Measurements from ENCODE around the gene ACTR1B.
"Not testable (repeated sequence)": the region's sequence is repeated elsewhere in the genome, so short reads cannot be mapped to it uniquely, and the experiment has no call there.

Gene ACTR1B

DNA sequence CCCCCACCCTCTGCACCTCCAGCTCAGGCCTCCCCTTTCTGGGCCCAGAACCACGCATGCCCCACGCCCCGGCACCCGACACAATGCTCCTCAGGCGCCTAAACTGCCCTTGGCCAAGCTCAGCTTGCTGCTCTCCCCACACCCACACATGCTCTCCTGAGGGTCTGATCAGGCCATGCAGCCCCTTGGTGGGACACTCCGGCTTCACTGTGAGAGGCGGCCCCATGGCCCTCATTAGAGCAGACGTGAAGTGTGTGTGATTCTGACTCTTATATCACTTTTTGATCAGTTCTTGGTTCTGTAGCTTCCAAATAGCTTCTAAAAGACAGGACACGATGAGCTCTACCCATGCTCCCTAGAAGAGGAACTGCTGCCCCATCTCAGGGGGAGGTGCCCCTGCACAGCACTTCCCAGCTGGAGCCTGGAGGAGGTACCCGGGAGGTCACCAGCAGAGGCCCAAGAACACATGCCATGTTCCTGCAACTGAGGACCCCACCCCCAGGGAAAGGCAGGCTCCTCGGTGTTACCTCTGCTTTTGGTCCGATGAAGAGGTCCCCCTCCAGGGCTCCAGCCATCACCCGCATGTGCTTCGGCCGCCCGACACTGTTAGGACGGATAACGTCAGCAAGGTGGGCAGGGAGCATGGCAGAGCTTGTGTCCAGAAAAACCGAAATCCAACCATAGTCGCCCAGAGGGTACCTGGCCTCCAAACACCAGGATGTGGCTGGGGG is 3.6 kb downstream of the ACTR1B start:
- FAIRE-seq: no peak
- DNase-seq (ENCODE audit: insufficient read length, low spot score): no peak

DNA sequence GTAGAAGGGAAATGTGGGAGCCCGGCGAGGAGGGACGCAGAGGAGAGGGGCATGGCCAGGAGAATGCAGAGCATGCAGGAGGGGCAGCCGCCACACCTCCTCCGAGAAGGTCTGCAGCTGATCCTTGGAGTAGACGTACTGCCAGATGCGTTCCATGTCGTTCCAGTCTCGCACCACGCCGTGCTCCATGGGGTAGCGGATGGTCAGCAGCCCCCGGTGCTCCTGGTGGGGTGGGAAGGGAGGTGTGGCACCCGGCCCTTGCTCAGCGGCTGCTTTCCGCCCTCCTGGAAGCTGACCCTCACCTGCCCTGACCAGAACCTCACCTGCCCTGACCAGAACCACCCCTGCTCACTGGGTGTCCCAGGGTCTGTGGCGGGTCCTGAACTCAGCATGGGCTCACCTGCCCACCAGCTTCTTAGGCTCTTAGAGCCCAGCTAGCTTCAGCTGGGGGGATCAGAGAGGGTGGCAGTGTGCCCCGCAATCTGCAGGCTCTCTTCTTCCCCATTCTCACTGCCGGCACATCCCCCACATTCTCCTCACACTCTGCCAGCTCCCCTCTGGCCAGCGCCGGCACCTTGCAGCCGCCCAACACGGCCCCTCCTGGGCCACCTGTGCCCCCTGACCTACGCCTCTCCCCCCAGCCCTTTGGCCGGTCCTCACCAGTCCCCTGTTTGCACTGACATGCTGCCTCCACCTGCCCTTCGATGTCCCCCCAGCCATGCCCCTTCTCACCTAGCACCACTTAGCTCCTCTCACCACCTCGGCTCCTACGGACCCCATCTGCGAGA is 4.4 kb downstream of the ACTR1B start:
- no peak for FAIRE-seq

DNA sequence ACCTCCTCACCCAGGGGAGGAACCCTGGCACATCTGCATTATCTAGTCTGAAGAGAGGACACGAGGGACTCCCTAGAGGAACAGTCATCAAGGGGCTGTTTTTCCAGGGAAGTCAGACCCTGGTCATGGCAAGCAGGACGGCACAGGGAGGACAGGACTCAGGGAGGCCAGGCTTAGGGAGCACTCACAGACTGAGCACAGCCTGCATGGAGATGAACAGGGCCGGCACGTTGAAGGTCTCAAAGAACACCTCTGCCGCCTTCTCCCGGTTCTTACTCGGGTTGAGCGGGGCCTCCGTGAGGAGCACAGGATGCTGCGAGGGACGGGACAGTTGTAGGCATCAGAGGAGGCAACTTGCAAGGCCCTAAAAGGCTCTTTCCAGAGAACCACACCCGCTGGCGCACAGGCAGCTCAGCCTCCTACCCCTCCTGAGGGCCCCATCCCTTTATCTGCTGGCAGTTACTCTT is 5.1 kb downstream of the ACTR1B start:
- DNase-seq (ENCODE audit: insufficient read length, low spot score) (no peak), FAIRE-seq (no peak)

More for the DNA sequence above, 4.4 kb downstream of the ACTR1B start:
- no peak for DNase-seq (ENCODE audit: insufficient read length, low spot score)

DNA sequence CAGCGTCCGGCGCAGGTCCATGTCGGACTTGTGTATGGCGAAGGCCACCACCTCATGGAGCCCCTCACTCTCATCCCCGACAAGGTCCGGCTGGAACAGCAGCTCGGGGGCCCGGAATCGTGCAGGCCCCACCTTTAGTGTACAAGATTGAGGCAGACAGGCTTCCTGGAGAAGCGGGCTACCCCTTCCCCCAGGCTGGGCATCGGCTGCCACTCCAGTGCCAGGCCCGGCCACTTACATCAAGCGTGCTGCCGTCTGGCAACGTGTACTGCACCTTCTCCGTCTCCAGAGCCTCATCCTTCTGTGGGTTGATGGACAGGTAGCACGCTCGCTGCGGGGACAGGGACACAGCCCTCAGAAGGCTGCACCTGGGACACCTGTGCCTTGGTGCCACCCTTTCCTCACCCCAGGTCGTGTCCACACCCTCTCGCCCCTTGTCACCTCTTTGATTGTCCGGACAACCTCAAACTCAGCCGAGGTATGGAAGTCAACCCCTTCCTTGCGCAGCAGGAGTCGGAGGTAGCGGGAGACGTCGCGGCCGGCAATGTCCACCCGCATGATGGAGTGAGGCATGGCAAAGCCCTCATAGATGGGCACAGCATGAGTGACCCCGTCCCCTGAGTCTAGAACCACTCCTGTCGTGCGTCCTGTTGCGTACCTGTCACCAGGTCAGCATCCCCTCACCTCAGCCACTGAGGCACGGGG is 5.7 kb downstream of the ACTR1B start:
- no peak for DNase-seq (ENCODE audit: insufficient read length, low spot score)
- FAIRE-seq: no peak

DNA sequence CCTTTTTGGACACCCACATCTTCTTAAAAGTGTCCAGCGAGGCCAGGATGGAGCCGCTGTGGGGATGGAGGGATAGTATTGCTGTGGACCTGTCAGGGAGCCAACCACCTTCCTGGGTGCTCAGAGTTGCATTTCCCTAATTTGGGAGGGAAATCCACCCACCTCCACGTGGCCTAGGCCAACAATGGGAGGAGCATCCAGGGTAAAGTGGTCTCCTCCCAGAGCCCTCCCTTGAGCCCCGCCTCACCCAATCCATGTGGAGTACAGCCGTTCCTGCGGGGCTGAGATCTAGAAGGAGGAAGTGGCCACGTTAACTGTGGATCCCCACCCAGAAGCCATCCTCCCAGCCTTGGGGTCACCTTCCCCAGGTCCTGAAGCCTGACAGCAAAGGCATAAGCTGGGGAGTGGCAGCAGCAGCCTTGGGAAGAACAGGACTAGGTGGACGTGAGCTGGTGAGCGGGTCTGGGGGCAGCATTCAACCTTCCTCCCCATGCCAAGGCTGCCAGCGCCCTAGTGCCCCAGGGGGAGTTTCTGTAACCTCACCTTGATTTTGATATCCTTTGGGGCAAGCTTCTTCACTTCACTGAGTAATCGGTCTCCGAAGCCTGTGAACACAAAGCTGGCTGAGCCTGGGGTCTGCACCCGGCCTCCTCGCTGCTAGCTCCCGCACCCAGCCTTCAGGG is 6.8 kb downstream of the ACTR1B start:
- FAIRE-seq: no peak
- no peak for DNase-seq (ENCODE audit: insufficient read length, low spot score)

DNA sequence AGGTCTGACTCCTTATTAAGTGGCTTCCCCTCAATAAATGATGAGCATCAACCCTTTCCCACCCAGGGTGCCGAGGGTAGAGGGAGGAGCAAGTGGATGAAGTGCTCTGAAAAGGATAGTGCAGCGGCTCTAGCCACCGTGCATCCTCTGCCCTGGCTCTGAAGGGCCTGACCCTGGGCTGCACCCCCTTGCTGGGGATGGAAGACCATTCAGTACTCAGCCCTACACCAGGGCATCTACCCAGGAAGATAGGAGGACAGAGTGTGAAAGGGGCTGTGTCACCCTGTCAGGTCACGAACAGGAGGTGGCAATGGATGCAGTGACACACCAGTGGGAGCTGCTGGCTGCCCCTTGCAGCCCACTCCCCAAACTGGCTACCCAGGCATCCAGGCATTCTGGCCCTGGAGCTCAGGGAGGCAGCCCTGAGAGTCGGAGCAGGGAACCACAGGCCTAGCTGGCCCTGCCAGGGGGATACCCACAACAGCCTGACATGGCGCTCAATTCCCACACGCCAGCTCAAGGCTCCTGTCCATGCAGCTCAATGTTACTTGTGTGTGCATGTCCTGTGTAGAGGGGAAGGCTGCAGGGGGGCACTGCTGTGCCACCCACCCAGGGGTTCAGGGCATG is 7.6 kb downstream of the ACTR1B start:
- FAIRE-seq (no peak), DNase-seq (ENCODE audit: insufficient read length, low spot score) (no peak)

DNA sequence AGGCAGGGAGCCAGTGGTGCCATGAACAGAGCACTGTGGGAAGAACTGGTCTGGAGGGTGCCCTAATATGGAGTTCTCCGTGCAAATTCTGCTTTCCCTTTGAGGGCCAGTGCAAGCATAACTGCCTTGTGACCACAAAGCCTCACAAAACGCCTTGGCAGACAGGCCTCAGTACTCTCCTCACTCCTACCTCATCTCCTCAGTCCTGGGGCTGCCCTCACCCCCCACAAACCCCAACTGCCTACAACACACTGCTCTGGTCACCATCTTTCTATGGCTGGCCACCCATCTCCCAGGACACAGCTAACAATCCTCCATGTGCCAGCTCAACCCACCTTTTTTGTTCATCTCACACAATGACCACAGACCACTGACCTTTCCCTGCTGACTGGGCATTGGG is 9.1 kb downstream of the ACTR1B start:
- DNase-seq (ENCODE audit: insufficient read length, low spot score) (no peak), FAIRE-seq (no peak)

DNA sequence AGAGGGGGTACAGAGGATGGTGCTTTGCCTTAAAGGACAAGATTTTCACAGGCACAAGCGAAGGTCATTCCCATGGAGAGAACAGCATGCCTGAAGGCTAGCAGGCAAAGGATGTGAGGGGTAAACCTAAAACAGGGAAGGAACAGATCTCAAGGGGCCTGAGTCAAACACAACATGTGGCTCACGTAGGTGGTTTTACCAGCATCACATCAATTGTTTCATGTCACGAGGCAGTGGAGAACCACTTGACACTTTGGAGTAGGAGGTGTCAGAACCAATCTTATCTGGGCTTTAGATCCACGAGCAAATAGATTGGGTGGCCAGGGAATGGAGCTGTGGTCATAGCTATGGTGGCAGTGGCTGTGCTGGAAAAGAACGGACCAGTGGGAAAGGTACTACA is 9.5 kb downstream of the ACTR1B start:
- FAIRE-seq (no peak), DNase-seq (ENCODE audit: insufficient read length, low spot score) (no peak)

DNA sequence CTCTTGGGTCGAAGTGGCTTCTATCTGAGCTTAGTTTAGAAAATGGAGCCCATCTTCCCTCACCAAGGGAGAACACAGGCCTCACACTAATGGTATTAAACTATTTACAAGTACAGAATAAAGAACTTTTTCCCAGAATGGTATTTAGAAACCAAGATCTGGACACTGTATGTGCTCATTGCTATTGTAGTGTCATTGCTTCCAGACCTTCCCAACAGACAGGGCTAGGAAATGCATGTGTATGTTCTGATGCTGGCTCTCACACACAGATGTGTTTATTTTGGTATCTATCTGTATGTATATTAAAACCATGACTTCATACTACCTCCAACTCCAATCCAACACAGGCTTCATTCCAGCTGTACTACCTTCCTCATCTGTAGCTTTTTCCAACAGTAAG is 10.0 kb downstream of the ACTR1B start:
- FAIRE-seq (no peak), DNase-seq (ENCODE audit: insufficient read length, low spot score) (no peak)

DNA sequence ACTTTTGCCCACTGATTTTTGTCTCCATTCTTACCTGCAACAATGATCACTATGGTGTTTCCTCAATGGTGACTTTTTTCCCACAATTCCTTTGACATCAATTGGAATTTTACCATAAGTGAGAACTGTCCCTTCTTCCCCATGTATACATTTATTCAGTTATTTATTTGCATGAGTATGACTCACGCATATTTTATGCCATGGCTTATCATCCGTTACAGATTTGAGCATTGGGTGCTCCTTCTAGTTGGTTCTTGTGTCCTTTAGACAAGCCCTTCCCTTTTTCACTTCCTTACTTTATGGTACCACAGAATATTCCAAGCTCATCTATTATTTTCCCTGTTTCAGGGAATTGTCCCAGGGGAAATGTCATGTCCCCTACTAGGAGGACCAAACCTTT is 10.4 kb downstream of the ACTR1B start:
- DNase-seq (ENCODE audit: insufficient read length, low spot score) (no peak), FAIRE-seq (no peak)

DNA sequence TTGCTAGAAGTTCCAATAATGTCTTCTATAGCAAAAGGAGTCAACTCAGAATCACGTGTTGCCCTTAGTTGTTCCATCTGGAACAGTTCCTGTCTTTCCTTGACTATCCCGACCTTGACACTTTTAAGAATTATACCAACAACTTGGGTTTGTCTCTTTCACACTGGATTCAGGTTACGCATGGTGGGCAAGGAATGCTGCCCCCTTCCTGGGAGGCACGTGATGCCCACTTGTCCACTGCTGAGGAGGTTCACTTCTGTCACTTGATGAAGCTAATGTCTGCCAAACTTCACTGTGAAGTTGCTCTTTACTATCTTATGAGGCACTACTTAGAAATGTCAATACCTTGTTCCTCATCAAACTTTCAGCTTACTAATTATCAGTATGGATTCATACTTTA is 12.7 kb downstream of the ACTR1B start:
- no peak for FAIRE-seq
- DNase-seq (ENCODE audit: insufficient read length, low spot score): no peak

DNA sequence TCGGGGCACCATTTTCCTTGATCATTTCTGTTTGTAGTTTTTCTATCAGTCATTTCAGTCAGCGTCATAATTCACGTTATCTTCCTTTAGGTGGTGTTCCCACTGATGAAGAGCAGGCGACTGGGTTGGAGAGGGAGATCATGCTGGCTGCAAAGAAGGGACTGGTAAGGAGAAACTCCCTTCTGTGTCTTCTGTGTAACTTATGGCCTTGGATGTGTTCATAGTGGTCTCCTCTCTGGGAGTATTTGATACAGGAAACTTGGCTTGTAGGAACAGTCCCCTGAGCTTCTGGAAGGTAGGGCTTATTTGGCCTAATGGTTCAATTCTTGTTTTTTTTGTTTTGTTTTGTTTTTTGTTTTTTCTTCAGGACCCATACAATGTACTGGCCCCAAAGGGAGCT is 16.9 kb downstream of the ACTR1B start:
- FAIRE-seq (no peak), DNase-seq (ENCODE audit: insufficient read length, low spot score) (no peak)

DNA sequence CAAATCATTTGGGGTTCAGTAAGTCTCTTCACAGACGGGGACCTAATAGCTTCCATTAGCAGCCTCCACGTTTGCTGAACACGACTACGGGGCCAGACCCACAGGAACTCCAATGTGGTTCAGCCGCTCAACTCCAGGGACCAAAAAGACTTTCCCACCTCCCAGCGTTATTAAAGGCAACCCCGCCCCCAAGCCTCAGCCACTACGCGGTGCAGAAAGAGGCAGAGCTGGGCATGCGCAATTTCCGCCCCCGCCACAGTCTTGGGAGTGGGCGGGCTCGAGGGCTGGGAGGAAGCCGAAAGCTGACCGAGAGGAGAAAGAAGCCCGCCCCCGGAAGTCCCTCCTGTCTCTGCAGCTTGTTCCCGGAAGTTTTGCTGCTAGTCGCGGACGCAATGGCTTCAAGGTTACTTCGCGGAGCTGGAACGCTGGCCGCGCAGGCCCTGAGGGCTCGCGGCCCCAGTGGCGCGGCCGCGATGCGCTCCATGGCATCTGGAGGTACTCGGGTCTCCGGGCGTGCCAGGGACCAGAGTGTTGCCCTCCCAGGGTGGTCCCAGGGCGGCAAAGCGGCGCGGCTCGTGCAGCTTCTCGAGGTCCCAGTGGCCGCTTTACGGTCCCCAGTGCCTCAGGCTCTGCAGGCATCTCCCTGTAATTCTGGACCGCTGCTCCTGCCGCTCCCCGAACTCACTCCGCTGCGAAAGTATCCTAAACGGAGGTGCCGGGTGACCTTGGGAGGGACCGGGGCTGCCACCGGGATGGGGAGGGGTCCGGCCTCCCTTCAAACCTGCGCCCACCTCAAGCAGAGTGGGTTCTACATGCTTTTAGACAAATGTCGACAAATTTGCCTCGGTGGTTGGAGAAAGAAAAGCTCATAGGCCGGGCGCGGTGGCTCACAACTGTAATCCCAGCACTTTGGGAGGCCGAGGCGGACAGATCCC is 17.9 kb downstream of the ACTR1B start, which contains the start of gene COX5B:
Gene COX5B (plus strand): TSS at position 368 of the 935 bp plus-strand sequence. CDS start 25 bp downstream, at position 393.
- FAIRE-seq (peak; percentile 97), DNase-seq (ENCODE audit: insufficient read length, low spot score) (peak; percentile 98)

DNA sequence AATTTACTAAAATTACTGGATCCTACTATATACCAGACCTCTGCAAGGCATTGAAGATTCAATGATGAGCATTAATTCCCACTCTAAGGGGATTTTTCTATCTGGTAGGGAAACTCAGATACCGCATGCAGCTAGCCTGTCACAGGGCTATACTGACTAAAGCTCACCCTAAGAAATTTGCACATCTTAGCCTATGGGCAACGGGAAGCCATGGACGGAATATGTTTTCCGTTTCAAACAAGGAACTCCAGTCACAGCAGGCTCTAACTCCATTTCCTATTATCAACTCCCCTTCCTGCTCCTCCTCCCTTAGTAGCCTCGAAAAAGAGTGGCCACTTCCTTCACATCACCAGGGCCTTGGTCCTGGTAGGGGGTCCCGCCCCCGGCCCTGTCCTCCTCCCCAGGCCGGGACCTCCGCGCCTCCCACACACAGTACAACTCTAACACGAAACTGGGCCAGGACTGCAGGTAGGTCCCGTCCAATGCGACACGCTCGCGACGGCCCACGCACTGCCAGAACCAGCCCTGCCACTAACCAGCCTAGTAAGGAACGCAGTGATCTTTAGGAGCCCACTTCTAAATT is 18.6 kb downstream of the ACTR1B start:
- DNase-seq (ENCODE audit: insufficient read length, low spot score) (no peak), FAIRE-seq (no peak)

DNA sequence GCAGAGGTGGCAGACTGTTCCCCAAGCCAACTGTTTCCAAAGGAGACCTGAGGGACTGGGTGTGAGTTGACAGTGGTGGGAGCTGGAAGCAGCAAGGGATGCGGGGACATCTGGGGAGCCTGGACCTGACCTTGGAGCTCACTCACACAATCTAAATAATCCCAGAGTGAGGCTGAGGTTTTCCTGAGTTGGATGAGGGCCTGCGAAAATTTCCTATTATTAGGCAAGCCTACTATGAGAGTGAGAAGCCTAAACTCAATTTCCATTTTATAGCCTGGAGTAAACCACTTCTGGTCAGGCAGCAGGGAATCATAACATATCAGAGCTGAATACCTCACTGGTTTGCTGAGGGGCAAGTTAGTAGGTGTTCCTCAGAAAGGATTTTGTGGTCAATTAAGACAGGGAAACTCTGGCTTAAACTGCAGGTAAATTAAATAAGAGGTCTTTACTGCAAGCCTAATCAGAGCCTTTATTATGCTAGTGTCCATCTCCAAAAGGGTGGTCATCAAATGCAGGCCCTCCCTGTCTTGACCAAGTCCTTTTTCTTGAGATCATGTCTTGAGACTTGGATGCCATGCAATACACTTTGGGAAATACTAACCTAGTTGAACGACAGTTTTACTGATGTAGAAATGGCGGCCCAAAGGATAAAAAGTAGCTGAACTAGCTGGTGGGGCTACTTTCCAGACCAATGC is 19.7 kb downstream of the ACTR1B start:
- no peak for DNase-seq (ENCODE audit: insufficient read length, low spot score)
- FAIRE-seq: no peak

DNA sequence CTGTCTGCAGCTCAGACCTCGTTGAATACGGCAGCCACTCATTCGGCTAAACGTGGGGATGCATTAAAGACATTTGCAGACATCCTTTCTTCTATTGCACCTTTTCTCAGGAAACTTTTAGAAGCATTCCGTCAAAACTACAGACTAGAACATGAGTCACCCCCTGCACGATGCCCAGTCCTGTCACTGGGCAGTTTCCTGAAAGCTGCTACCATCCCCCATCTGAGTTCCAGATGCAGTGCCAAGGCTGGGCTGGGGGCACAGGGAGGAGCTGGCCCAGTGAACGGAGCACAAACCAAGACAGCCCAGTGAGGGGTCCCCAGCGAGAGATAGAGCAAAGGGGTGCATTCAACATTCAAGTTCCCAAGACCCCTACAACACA is 37.8 kb downstream of the ACTR1B start:
- FAIRE-seq; DNase-seq (ENCODE audit: insufficient read length, low spot score): not testable (repeated sequence)

DNA sequence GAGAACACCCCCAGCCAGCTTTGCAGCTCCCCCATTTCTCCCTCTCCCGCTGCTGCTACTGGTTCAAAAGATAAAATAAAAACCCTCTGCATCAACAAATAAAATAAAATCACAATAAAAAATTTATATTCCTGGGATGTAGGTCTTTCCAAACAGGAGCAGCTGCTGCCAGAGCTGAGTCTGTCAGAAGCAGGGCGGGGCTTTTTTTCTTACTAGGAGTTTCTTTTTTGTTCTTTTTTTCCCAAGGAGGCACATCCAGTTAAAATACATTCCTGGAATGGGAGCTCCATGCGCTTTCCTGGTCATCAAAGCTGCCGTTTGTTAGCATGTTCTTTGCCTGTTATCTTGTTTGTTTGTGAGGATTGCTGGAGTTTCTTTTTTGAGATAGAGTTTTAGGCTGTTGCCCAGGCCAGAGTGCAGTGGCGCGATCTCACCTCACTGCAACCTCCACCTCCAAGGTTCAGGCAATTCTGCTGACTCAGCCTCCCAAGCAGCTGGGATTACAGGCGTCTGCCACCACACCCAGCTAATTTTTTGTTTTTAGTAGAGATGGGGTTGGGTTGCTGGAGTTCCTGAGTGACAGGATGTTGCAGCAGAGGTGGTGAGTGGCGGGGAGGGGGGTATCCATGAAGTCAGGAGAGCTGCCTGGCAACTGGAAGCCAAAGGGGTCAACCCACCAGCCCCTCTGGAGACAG is 38.3 kb downstream of the ACTR1B start:
- not testable (repeated sequence) for DNase-seq (ENCODE audit: insufficient read length, low spot score); FAIRE-seq

DNA sequence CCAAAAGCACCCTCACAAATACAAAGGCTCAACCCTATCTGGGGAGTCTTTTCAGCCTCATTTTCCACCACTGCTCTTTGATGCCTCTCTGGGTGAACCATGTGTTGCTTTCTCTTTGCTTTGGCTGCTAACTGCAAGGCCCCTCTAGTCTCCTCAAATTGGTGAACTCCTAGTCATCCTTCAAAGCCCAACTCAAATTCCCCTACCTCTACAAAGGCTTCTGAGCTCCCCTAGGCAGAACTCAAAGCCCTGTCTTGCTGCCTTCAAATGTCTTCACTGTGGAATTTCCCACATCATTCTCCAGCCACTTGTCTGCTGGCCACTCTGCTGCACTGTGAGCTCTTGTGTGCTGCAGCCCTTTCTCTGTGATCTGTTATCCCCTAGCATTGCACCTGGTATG is 40.9 kb downstream of the ACTR1B start:
- not testable (repeated sequence) for DNase-seq (ENCODE audit: insufficient read length, low spot score); FAIRE-seq

Data from GM19239 (cell line).